ENCODE measurements around the gene KLF16.
"Not testable (repeated sequence)": the region's sequence is repeated elsewhere in the genome, so short reads cannot be mapped to it uniquely, and the experiment has no call there.

The KLF16 gene

DNA sequence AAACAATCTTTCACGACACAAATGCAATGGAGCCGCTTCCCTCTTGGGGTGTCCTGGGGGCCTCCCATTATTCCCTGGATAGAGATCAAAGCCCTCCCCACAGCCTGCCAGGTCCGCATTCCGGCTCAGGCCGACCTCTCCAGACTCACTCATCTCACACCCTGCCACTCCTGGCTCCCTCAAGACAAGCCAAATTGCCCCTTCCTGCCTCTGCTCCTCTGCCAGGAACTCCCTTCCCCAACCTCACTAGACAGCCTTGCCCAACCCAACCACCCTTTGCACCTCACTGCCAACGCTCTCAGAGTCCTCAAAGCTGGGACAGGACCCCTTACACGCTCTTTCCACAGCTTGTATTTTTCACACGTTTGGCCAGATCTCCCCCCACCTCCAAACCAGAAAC is 20.4 kb upstream of the KLF16 start:
- Histone ChIP-seq H3K23ac (ENCODE audit: low read length) (no peak overlapping the region), H4K5ac (ENCODE audit: low read length) (no peak overlapping the region), H3K9ac (ENCODE audit: low read length) (peak overlapping the region; percentile 50), H3K79me2 (ENCODE audit: control insufficient read depth, insufficient read depth, low read length) (peaks cover 28% of the 10 kb centered on the region), H3K4me2 (ENCODE audit: low read length) (peak overlapping the region; percentile 31), H3K4ac (ENCODE audit: low read depth, low read length) (no peak overlapping the region), H3K56ac (ENCODE audit: low read length) (peak overlapping the region; percentile 92), H4K8ac (ENCODE audit: low read depth, low read length) (no peak overlapping the region), H2AK5ac (ENCODE audit: low read length) (no peak overlapping the region), H3K27ac (ENCODE audit: low read depth, low read length) (no peak overlapping the region), H3K18ac (ENCODE audit: low read length) (no peak overlapping the region), H3K27me3 (ENCODE audit: insufficient read depth, low read length, poor library complexity) (no peaks in the 10 kb centered on the region), H2BK120ac (ENCODE audit: low read depth, low read length) (no peak overlapping the region), H3K36me3 (ENCODE audit: control insufficient read depth, insufficient read depth, low read length) (no peaks in the 10 kb centered on the region), H3K79me1 (ENCODE audit: low read length) (peaks cover 23% of the 10 kb centered on the region), H2BK15ac (replicated peaks; ENCODE audit: low read depth) (no peak overlapping the region), H3K4me1 (ENCODE audit: control insufficient read depth, low read depth, low read length) (peaks cover 10% of the 10 kb centered on the region), H3K4me3 (ENCODE audit: low read length) (no peak overlapping the region), H2BK5ac (ENCODE audit: low read length) (no peak overlapping the region)
- no peak for DNase-seq
- no CpG with 5 or more reads among the region's 8 CpGs for WGBS (ENCODE audit: extremely low coverage, insufficient coverage, low lambda C conversion rate)

- Histone ChIP-seq H2BK120ac (ENCODE audit: low read depth, low read length) (no peak overlapping the region), H3K4me3 (ENCODE audit: low read length) (no peak overlapping the region), H3K4me2 (ENCODE audit: low read length) (no peak overlapping the region), H3K36me3 (ENCODE audit: control insufficient read depth, insufficient read depth, low read length) (no peaks in the 10 kb centered on the region), H3K79me2 (ENCODE audit: control insufficient read depth, insufficient read depth, low read length) (peaks cover 28% of the 10 kb centered on the region), H3K56ac (ENCODE audit: low read length) (peak overlapping the region; percentile 74), H3K4ac (ENCODE audit: low read depth, low read length) (no peak overlapping the region), H3K4me1 (ENCODE audit: control insufficient read depth, low read depth, low read length) (peaks cover 10% of the 10 kb centered on the region), H3K9ac (ENCODE audit: low read length) (peak overlapping the region; percentile 41), H3K18ac (ENCODE audit: low read length) (no peak overlapping the region), H2BK5ac (ENCODE audit: low read length) (no peak overlapping the region), H4K8ac (ENCODE audit: low read depth, low read length) (no peak overlapping the region), H3K79me1 (ENCODE audit: low read length) (peaks cover 23% of the 10 kb centered on the region), H4K5ac (ENCODE audit: low read length) (no peak overlapping the region), H3K23ac (ENCODE audit: low read length) (no peak overlapping the region), H2AK5ac (ENCODE audit: low read length) (no peak overlapping the region), H2BK15ac (replicated peaks; ENCODE audit: low read depth) (no peak overlapping the region), H3K27me3 (ENCODE audit: insufficient read depth, low read length, poor library complexity) (no peaks in the 10 kb centered on the region), H3K27ac (ENCODE audit: low read depth, low read length) (no peak overlapping the region)
- DNase-seq, result no peak
- WGBS (ENCODE audit: extremely low coverage, insufficient coverage, low lambda C conversion rate), result no CpG with 5 or more reads among the region's 25 CpGs
Observed at GRCh38 chr19:1882786-1883692, 19.7 kb upstream of the KLF16 start.

DNA sequence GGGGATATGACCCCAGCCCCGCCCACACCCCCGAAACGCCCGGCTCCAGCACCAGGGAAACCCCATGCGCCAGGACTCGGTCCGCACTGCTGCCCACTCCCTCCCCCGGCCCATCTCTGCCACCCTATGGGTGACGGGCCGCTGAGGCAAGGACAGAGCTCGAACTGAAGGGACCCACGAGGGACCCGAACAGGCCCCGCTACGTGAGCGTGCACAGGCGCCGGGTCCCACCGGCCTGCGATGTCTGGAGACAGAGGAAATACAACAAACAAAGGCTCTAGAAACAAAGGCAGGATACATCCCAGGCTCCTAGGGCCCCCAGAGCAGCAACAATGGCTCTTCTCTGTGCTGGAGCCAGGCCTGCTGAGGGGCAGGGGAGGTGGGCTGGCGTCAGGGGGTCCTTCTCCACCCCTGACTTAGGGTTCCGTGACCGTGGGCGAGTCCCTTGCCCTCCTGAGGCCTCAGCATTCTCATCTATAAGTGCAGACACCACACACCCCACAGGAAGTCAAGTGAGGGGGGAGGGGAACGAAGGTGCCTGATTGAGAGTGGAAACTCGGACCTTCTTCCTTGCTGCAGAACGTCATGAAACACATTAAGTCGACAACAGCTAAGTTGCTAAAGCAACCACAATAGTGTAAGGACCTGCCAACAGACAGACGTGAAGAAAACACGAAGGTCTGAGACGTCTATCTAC is 18.9 kb upstream of the KLF16 start:
- H4K8ac ChIP-seq (ENCODE audit: low read depth, low read length), result no peak overlapping the region
- H3K4me3 ChIP-seq (ENCODE audit: low read length), result no peak overlapping the region
- peaks cover 23% of the 10 kb centered on the region for H3K79me1 ChIP-seq (ENCODE audit: low read length)
- H3K27me3 ChIP-seq (ENCODE audit: insufficient read depth, low read length, poor library complexity), result no peaks in the 10 kb centered on the region
- no peak overlapping the region for H4K5ac ChIP-seq (ENCODE audit: low read length)
- H2BK120ac ChIP-seq (ENCODE audit: low read depth, low read length), result no peak overlapping the region
- H3K18ac ChIP-seq (ENCODE audit: low read length), result no peak overlapping the region
- peaks cover 10% of the 10 kb centered on the region for H3K4me1 ChIP-seq (ENCODE audit: control insufficient read depth, low read depth, low read length)
- no peak overlapping the region for H3K4ac ChIP-seq (ENCODE audit: low read depth, low read length)
- DNase-seq, result no peak
- WGBS (ENCODE audit: extremely low coverage, insufficient coverage, low lambda C conversion rate), result no CpG with 5 or more reads among the region's 31 CpGs
- no peak overlapping the region for H2BK5ac ChIP-seq (ENCODE audit: low read length)
- H3K27ac ChIP-seq (ENCODE audit: low read depth, low read length), result no peak overlapping the region
- no peaks in the 10 kb centered on the region for H3K36me3 ChIP-seq (ENCODE audit: control insufficient read depth, insufficient read depth, low read length)
- peak overlapping the region; percentile 74 for H3K56ac ChIP-seq (ENCODE audit: low read length)
- H3K23ac ChIP-seq (ENCODE audit: low read length), result no peak overlapping the region
- H2BK15ac ChIP-seq (replicated peaks; ENCODE audit: low read depth), result no peak overlapping the region
- H3K79me2 ChIP-seq (ENCODE audit: control insufficient read depth, insufficient read depth, low read length), result peaks cover 28% of the 10 kb centered on the region
- H3K4me2 ChIP-seq (ENCODE audit: low read length), result no peak overlapping the region
- H3K9ac ChIP-seq (ENCODE audit: low read length), result peak overlapping the region; percentile 41
- H2AK5ac ChIP-seq (ENCODE audit: low read length), result no peak overlapping the region

- H3K4ac ChIP-seq (ENCODE audit: low read depth, low read length); H3K36me3 ChIP-seq (ENCODE audit: control insufficient read depth, insufficient read depth, low read length); H3K18ac ChIP-seq (ENCODE audit: low read length); H3K9ac ChIP-seq (ENCODE audit: low read length); H3K4me2 ChIP-seq (ENCODE audit: low read length); H3K4me1 ChIP-seq (ENCODE audit: control insufficient read depth, low read depth, low read length); H3K27me3 ChIP-seq (ENCODE audit: insufficient read depth, low read length, poor library complexity); H3K4me3 ChIP-seq (ENCODE audit: low read length); H3K23ac ChIP-seq (ENCODE audit: low read length); H2BK120ac ChIP-seq (ENCODE audit: low read depth, low read length); H2BK5ac ChIP-seq (ENCODE audit: low read length); H4K8ac ChIP-seq (ENCODE audit: low read depth, low read length); H2AK5ac ChIP-seq (ENCODE audit: low read length); H3K27ac ChIP-seq (ENCODE audit: low read depth, low read length); DNase-seq; H2BK15ac ChIP-seq (replicated peaks; ENCODE audit: low read depth); H4K5ac ChIP-seq (ENCODE audit: low read length): not testable (repeated sequence)
- WGBS (ENCODE audit: extremely low coverage, insufficient coverage, low lambda C conversion rate), result no CpG with 5 or more reads among the region's 44 CpGs
- Histone ChIP-seq H3K56ac (ENCODE audit: low read length) (peak overlapping the region; percentile 34), H3K79me1 (ENCODE audit: low read length) (peaks cover 23% of the 10 kb centered on the region), H3K79me2 (ENCODE audit: control insufficient read depth, insufficient read depth, low read length) (peaks cover 28% of the 10 kb centered on the region)
Observed at GRCh38 chr19:1881393-1882088, 18.2 kb upstream of the KLF16 start.

- Histone ChIP-seq H3K79me1 (ENCODE audit: low read length) (peaks cover 23% of the 10 kb centered on the region), H2BK120ac (ENCODE audit: low read depth, low read length) (no peak overlapping the region), H4K8ac (ENCODE audit: low read depth, low read length) (no peak overlapping the region), H3K4me1 (ENCODE audit: control insufficient read depth, low read depth, low read length) (peaks cover 10% of the 10 kb centered on the region), H3K56ac (ENCODE audit: low read length) (no peak overlapping the region), H3K4me2 (ENCODE audit: low read length) (no peak overlapping the region), H3K4me3 (ENCODE audit: low read length) (no peak overlapping the region), H3K27me3 (ENCODE audit: insufficient read depth, low read length, poor library complexity) (no peaks in the 10 kb centered on the region), H3K18ac (ENCODE audit: low read length) (no peak overlapping the region), H2AK5ac (ENCODE audit: low read length) (no peak overlapping the region), H4K5ac (ENCODE audit: low read length) (no peak overlapping the region), H2BK15ac (replicated peaks; ENCODE audit: low read depth) (no peak overlapping the region), H3K27ac (ENCODE audit: low read depth, low read length) (no peak overlapping the region), H3K79me2 (ENCODE audit: control insufficient read depth, insufficient read depth, low read length) (peaks cover 28% of the 10 kb centered on the region), H3K36me3 (ENCODE audit: control insufficient read depth, insufficient read depth, low read length) (no peaks in the 10 kb centered on the region), H3K4ac (ENCODE audit: low read depth, low read length) (no peak overlapping the region), H2BK5ac (ENCODE audit: low read length) (no peak overlapping the region), H3K9ac (ENCODE audit: low read length) (no peak overlapping the region), H3K23ac (ENCODE audit: low read length) (no peak overlapping the region)
- WGBS (ENCODE audit: extremely low coverage, insufficient coverage, low lambda C conversion rate), result no CpG with 5 or more reads among the region's 35 CpGs
- DNase-seq, result no peak
Observed at GRCh38 chr19:1880611-1881392, 17.4 kb upstream of the KLF16 start.
